NCI-H774 (cell line): ENCODE data around the gene JAML.

ENCODE experiments used
- DNase-seq: peaks from one replicate; lab custom pipeline; 2025; lab: John Stamatoyannopoulos, UW

The JAML gene

DNA sequence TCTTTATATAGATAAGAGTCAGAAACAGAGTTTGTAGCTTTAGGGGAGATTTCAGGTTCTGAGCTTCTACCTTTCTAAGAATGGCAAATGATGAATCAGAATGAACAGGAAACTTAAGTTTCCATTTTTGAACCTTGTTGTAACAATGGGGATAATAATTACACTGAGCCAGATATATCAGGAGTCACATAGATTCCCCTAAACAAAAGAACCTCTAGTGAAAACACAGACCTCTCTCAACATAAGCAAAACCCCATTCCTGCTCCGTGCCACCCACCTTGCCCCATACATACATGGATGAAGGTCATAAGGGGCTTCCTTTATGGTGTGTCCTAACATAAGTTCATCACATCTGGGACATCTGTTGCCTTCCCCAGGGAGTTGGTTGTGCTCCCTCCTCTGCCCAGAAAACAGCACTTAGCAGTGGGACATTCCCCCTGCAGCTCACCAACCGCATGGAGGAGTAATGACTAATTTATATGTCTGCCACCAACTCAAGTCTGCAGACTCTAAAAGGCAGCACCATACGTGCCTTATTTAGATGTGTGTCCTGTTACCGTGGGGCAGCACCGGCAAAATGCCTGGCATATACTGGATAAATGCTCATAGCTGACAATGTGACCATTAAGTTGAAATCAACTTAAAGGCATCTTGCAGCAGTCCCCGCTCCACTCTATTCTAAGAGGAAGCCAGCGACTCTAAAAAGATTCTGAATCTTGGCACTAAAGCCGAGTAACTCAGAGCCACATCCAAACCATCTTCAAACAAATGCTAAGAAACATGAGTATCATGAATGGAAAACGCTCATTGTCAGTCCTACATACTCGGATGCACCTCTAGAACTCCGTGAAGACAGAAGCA, 8.0 kb downstream of the JAML start:
- no peak for DNase-seq

DNA sequence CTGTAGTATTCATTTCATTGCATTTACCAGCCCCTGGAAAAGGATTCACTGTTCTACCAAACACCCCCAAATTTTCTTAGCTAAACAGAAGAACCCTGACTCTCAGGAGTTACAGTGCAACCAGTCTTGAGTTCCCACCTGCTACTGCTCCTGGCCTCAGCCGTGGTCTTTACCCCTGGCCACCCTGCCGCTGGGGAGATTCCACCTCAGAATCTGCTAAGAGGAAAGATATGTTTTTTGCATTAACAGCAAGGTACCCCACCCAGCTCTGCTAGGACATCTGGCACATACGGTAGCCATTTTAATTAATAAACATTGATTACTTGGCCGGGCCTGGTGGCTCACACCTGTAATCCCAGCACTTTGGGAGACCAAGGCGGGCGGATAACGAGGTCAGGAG, 9.0 kb downstream of the JAML start:
- no peak for DNase-seq

DNA sequence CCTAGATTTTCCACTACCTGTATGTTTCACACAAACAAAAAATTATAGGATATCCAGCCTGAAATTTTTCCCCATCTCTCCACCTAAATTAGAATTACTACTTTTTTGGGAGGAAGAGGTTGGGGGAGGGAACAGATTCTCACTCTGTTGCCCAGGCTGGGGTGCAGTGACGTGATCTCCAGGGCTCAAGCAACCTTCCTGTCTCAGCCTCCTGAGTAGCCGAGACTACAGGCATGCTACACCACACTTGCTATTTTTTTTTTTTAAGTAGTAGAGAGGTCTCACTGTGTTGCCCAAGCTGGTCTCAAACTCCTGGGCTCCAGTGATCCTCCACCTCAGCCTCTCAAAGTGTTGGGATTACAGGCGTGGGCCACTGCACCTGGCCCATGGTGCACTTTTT, 9.5 kb downstream of the JAML start:
- no peak for DNase-seq

DNA sequence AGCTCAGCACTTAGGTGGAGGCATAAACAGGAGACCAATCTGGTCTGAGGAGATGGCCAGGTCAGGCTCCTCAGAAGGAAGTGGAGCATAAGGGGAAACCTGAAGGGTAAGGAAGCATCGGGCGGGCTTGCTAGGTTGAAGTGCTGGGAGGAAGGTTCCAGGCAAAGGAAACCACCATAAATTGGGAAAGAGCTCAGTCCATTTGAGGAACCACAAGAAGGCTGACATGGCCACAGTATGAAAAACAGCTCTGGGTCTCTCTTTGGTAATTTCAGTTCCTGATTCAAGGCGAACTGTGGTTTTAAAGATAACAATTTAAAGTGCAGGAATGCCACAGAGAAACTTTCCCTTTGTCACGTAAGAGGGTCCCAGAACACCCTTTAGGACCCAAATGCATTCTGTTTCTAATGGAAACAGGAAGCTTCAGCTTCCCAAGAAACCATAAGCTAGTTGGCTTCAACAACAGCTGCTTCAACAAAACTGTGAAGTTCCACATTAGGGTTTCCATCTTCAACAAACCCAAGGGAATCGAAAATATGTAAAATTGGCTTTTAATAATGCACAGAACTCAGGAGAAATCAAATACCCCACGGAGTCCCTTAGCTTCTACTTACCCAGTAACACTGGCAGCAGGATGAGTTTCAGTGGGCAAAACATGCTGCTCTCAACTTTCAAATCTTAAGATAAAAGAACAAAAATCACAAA, 10.4 kb downstream of the JAML start:
- DNase-seq = no peak

DNA sequence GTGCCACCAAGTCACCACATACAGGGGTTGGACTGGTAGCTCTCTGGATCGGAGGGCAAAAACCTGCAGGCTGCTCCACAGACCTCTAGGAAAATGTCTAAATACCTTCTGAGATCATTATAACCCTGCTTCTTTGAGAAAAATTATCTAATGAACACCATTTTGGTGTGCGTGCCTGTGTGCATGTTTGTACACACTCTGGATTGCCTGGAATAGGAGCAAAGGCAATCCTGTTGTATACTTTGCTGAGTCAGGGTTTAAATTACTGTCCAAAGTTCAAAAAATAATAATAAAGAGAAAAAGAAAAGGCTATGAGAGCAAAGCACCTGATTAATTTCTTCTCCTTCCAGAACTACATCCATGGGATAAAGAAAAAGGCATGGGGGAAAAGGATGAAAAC, 11.0 kb downstream of the JAML start:
- no peak for DNase-seq

DNA sequence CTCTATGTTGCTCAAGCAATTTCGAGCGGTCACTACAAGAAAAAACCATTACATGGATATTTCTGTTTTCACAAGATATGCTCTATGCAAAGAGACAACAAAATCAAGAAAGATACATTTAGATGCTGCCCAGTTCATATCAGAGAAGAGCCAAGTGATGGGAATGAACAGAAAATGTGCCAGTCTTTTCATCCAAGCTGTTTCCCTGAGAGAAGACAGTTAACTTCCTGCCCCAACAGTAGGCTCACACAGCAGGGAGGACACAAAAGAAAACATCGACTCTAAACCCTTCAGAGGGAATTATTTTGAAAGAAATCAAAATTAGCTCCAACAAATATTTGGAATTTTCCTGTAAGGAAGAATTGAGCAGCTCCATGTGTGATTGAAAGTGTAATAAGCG, 11.6 kb downstream of the JAML start:
- no peak for DNase-seq

DNA sequence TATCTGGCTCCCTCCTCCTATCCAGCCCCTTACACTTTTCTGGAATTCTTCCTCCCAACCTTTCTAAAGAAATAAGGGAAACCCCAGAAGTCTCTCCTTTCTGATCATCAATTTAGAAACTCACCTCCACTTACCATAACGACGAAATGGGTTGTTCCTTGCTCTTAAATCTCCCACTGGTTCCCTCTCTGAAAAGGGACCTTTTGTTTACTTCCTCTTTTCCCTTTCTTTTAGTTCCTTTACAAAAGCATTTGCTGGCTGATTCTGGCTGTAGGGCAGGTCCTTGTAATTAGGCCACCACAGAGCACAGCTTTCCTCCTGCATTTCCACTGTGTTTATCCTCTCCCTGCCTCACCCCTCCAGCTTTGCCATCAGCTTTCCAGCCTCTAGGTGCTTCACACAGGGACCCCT, 12.0 kb downstream of the JAML start:
- no peak for DNase-seq

DNA sequence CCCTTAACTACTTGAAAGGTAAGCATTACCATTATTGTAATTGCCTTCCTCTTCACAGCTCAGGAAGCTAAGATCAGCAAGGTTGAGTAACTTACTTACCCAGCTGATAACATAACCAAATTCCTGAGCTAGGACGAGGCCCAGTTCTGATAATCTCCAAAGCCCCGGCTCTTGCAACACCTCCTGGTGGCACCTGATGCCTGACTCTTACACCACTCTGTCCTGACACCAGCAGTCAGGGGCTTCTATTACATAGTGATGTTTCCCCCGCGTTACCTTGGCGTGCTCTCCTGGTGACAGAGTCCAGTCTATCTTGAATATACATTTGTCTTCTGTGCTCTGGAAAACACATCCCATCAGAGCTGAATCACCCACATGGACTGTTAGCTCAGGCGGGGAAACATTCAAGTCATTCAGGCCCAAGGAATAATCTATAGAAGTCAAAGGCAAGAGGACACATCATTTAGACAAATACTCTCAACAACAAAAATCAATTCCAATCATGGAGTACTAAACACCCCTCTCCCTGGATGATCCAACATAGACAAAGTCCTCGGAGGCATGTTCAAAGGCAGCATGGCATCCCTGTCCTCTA, 12.6 kb downstream of the JAML start:
- no peak for DNase-seq

DNA sequence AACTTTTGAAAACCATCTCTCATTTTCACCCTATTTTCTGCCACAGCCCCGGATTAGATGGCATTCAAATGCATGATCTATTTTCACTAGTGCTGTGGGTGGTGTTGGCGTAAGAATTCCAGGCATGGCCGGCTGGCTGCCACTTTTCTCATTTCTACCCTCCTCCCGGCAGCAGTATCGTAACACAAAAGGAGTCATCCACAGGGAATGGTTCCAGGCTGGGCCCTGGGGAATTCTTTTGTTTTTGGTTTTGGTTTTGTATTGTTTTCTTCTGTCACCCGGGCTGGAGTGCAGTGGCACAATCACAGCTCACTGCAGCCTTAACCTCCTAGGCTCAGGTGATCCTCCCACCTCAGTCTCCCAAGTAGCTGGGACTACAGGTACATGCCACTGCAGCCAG, 13.8 kb downstream of the JAML start:
- DNase-seq = no peak

DNA sequence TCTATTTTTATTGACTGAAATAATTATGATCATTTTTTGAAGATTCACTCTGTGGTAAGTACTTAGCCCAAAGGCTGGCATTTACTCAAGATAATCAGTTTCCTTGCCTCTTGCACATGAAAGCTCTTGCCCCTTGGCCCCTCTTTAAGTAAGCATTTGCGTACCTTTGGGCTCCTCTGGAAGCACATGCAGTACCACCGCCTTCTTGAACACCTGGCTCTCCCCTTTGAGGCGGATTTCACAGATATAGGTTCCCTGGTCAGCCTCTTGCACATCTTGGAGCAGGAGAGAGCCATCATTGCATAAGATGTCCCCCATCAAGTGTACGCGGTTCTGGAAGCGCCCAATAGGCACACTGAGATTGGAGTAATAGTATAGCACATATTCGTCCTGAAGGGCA, 14.5 kb downstream of the JAML start:
- DNase-seq = no peak

DNA sequence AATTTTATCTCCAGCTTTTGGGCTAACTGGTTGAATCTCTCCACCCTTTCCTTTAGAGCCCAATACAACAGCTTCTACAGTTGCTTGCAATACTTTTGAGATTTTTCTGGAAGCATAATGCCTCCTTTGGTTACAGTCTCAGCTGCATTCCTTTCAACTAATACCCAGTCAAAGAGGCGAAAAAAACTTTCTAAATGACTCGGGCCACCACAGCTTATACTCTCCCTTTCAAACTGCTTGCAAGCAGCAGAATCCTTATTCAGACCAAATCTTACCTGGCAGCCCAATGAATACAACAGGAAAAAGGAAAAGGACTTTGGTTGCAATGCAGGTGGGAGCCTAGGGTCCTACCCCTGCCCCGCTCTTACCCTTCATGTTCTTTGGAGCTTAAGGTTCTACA, 15.8 kb downstream of the JAML start:
- DNase-seq = no peak

DNA sequence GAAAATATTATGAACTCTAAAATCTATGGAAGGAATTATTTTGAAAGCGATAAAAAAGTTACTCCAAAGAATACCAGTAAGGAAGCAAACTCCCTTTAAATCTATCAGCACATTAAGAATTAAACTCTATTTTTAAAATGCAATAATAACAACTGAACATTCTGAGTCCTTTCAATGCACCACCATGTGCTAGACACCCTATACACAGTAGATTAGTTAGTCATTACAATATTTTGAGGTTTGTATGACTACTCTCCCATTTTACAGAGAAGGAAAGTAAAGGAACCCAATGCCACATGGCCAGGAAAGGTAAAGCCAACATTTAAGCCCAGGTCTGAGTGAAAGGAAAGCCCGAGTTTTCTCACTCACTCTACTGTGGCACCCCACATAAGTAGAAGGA, 17.7 kb downstream of the JAML start:
- no peak for DNase-seq

DNA sequence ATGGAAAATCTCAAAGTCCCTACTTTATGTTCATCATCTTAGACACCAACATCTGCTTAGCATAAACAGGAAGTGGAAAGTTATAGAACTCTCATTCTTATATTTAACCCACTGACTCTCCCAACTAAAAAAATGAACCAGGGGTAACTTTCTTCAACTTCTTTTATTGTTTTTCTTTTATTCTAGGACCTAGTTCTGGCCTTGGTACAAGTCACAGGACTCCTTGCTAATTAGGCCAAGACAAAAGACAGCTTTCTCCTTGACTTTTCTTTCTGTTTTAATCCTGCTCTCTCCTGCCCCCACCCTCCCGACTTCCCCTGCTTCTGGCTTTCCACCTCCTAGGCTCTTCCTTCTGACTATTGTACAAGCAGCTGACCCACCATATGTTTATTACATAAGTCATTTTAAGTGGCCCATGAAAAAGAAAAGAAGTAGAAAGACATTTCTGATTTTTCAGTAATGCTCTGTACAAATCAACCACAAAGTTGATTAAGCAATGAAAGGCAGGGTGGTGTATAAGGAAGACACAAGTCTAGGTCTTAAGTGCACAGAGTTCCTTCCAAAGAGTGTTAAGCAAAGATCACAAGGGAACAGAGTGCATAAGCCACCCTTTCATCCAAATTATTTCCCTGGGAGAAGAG, 18.3 kb downstream of the JAML start:
- no peak for DNase-seq

DNA sequence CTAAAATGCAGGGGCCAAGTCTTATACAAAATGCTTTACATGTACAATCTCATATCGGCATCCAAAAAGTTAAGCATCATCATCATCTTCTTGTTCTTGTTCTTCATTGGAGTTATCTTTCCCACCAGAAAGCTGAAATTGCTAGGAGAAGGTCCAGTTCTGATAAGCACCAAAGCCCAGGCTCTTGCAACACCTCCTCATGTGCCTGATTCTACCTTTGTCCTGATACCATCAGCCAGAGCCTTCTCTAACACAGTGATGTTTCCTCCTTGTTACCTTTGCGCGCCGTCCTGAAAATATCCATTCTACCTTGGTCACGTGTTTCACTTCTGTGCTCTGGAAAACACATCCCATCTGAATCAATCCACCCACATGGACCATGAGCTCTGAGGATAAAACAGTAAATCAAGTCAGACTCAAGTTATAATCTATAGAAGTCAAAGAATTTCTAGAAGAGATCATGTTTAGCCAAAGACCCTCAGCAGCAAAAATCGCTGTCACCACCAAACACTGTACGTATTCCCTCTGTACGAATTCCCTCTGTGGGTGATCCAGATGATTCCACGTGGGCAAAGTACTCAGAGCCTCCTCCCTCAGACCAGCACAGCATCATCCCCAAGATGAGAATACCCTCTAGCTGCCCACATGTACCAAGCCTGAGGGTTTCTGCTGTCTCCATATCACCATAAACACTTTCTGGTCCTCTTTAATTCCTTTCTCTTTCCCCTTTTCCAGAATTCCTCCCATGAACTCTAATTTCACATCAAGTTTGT, 19.0 kb downstream of the JAML start:
- DNase-seq = no peak

DNA sequence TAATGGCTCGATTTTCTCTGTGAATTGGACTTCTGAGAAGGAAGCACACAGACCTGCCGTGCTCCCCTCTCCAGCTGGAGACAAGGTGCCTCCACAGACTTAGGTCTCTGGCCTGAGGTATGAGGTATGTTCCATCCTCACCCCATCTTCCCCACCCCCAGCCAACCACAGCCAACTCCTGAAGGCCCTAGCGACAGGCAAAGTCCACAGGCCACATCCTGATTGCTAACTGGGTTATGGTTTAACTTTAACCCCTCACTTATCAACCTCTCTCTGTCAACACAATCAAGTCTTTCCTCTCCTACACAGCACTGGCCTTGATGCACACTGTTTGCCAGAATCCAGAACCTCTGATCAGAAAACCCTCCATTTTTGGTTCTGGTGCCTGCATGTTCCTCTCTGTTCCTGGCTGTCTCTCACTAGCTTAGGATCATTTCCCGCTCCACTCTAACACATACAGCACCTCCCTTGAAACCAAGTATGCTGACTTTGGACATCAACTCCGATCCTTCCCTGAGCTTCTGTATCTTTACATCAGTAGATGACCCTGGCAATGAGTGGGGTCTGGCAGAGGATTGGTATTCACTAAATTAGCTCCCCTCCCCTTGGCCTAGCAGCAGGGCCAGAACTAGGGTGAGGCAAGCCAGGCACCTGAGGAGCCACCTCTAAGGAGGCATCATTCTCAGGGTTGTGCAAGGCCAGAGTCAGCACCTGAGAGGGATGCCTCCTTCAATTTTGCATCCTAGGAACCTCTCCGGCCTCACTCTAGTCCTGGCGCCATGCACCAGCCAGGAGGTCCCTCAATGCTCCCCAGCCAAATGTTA, 22.0 kb downstream of the JAML start:
- no peak for DNase-seq

DNA sequence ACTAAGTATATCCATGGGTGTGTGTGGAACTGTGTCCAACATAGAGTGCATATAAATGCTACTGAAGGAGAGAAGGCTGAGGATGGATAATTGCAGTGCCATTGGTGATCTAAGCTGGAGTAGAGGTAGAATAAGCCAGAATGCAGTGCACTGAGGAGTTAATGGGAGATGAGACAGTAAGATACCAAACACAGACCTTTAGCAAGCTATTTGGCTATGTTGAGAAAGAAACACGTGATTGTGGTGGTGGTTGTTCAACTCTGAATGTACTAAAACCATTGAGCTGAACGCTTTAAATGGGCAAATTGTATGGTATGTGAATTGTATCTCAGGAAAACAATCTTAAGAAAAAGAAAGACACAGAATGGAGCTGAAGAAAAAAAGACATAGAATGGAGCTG, 22.8 kb downstream of the JAML start:
- no peak for DNase-seq

DNA sequence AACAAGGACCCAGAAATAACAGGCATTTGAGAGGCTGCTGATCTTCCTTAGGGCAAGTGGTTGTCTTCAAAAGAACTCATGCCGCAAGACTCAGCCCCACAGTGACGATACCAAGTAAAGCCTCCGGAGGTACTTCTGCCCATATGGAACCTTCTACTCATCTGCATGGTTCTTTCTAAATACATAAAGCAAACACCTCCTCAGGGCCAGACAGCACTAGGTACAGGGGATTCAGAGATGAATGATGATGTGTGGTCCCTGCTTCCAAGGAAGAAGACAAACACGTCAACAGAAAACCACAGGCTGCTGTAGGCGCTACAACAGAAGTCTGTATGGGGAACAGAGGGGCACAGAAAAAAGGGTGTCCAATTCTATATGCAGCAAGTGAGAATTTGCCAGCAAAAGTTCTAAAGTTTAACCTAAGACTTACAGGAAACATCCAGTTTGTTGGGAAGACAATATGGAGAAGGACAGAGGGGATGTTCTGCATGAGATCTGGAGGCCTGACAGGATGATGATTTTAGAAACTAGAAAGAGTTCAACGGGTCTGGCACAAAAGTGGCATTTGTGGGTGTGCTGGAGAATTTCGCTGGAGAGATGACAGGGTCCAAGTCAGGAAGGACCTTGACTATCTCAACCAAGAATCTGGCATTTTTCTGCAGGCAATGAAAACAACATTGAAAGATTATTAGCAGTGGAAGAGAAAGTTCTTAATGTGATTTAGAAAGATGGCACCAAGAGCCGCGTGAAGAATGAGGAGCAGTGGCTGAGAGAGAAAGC, 23.7 kb downstream of the JAML start:
- no peak for DNase-seq

DNA sequence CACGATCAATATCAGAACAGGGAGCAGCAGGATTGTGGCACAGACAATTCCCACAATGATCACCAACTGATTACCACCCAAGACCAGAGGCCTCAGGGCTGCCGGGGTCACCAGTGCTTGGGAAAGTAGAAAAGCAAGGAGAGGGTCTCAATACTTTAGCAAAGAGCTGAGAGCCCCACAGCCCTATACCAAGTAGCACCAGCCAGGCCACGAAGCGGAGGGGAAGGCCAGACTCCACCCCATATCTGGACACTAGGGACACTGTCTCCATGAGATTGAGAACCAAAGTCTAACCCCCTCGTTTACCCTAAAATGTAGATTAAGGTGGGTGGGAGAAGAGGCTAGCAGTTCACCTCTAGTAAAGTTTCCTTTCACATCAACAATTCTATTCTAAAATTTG, 24.3 kb downstream of the JAML start:
- DNase-seq = no peak

DNA sequence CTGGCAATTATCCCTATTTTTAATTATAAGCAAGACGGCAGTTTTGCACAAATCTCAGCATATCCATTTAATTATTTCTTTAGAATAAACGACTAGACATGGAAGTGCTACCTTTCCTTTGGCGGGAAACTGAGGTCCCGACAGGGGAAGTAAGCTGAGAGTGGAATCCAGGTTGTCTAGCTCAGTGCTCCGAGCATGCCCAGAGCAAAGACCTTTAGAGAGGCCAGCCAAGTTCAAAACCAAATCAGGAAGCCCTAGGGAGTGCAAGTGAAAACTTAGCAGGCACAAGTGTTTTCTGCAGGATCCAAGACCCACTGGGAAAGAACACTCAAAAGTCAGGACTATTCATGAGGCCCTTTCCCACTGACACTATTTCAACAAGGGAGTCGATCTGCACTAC, 25.7 kb downstream of the JAML start:
- no peak for DNase-seq

DNA sequence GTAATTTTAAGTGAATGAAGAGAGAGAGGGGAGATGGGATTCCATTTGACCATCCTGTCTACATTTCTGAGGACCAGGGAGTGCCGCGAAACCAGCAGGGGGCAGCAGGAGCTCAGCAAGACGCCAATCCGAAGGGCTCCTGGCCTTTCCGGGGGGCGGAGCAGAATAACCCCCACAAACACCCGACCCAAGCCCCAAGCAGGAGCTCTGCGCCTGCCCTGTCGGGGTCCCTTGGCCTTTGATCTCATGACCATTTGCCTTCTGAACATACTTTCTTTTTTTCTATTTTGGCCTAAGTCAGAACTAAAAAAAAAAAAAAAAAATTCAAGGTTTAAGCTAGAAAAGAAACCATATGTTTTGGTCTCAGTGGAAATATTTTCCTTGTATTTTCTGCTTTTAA, 26.4 kb downstream of the JAML start:
- DNase-seq = peak; percentile 67
